K562 (cell line): ENCODE measurements around the gene KRT14.

ENCODE experiments used
- EZH2 ChIP-seq: IDR thresholded peaks from 2 replicates; pipeline ENCODE4 v1.6.1; 2012; ENCODE audit warnings: low read depth, mild to moderate bottlenecking, inconsistent platforms, low read length, borderline replicate concordance
- NR2C2 ChIP-seq, 2 experiments: fragments of 200-800 bp in 1 of 2; sonication (Bioruptor generic) in 1 of 2; sonication (generic) in 1 of 2; formaldehyde crosslinking in 1 of 2; IDR thresholded peaks; 2 replicates each; pipeline versions ENCODE4 v1.6.1 to v1.8.0; 2016 to 2022; ENCODE audit warnings: mild to moderate bottlenecking in 1 of 2, missing compliant biosample characterization in 1 of 2, missing genetic modification characterization in 1 of 2, missing genetic modification reagents in 1 of 2
- SPI1 ChIP-seq: IDR thresholded peaks from 2 replicates; pipeline ENCODE4 v1.6.1; 2011; ENCODE audit warnings: low read depth, low read length, control low read depth, borderline replicate concordance
- TAF1 ChIP-seq: IDR thresholded peaks from 2 replicates; pipeline ENCODE4 v1.6.1; 2011; ENCODE audit warnings: mild to moderate bottlenecking, low read length, moderate library complexity; ENCODE audit not compliant: insufficient read depth, control insufficient read depth, severe bottlenecking; ENCODE audit errors: extremely low read depth
- ZNF274 ChIP-seq: IDR thresholded peaks from 2 replicates; pipeline ENCODE4 v1.6.1; 2011; ENCODE audit warnings: low read depth, mild to moderate bottlenecking, low read length, moderate library complexity, borderline replicate concordance
- TF ChIP-seq, protein P1 (sequence below), 3 experiments: IDR thresholded peaks in 2 of 3; conservative IDR thresholded peaks in 1 of 3; 2 replicates each; pipeline ENCODE4 v1.5.1; 2011 to 2012; ENCODE audit warnings: low read length in 3 of 3, mild to moderate bottlenecking in 3 of 3, control low read depth in 2 of 3, improper control_type of control experiment in 1 of 3, inconsistent platforms in 1 of 3, low read depth in 1 of 3, mixed read lengths in 1 of 3, moderate library complexity in 1 of 3; ENCODE audit not compliant: insufficient read depth in 2 of 3

GRCh38 chr17:41535764-41536481, 50.8 kb downstream of the KRT14 start:
- TF ChIP-seq NR2C2 (CRISPR knock-in tag; IDR thresholded peaks at IDR 0.05) (no peak), NR2C2 (tag; IDR thresholded peaks at IDR 0.05) (no peak), ZNF274 (no peak), EZH2 (no peak), TAF1 (no peak), SPI1 (no peak)
- TF ChIP-seq, protein P1, sequence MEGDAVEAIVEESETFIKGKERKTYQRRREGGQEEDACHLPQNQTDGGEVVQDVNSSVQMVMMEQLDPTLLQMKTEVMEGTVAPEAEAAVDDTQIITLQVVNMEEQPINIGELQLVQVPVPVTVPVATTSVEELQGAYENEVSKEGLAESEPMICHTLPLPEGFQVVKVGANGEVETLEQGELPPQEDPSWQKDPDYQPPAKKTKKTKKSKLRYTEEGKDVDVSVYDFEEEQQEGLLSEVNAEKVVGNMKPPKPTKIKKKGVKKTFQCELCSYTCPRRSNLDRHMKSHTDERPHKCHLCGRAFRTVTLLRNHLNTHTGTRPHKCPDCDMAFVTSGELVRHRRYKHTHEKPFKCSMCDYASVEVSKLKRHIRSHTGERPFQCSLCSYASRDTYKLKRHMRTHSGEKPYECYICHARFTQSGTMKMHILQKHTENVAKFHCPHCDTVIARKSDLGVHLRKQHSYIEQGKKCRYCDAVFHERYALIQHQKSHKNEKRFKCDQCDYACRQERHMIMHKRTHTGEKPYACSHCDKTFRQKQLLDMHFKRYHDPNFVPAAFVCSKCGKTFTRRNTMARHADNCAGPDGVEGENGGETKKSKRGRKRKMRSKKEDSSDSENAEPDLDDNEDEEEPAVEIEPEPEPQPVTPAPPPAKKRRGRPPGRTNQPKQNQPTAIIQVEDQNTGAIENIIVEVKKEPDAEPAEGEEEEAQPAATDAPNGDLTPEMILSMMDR (IDR thresholded peaks at IDR 0.05 in 2 of 3, conservative IDR thresholded peaks at IDR 0.05 in 1 of 3; ENCODE audit: insufficient read depth in 2 of 3, low read depth in 1 of 3, low read length in 3 of 3) = no peak
